22Rv1 (cell line): ENCODE data around the gene ARHGAP36.

Source experiments
- ZFX ChIP-seq: fragments of 450-650 bp; IDR thresholded peaks from 2 replicates; pipeline ENCODE4 v1.6.1; 2017; ENCODE audit warnings: antibody characterized with exemption, borderline replicate concordance
- TF ChIP-seq, protein P1 (sequence below): fragments of 450-650 bp; IDR thresholded peaks from 2 replicates; pipeline ENCODE4 v1.5.1; 2017; ENCODE audit warnings: mild to moderate bottlenecking

DNA sequence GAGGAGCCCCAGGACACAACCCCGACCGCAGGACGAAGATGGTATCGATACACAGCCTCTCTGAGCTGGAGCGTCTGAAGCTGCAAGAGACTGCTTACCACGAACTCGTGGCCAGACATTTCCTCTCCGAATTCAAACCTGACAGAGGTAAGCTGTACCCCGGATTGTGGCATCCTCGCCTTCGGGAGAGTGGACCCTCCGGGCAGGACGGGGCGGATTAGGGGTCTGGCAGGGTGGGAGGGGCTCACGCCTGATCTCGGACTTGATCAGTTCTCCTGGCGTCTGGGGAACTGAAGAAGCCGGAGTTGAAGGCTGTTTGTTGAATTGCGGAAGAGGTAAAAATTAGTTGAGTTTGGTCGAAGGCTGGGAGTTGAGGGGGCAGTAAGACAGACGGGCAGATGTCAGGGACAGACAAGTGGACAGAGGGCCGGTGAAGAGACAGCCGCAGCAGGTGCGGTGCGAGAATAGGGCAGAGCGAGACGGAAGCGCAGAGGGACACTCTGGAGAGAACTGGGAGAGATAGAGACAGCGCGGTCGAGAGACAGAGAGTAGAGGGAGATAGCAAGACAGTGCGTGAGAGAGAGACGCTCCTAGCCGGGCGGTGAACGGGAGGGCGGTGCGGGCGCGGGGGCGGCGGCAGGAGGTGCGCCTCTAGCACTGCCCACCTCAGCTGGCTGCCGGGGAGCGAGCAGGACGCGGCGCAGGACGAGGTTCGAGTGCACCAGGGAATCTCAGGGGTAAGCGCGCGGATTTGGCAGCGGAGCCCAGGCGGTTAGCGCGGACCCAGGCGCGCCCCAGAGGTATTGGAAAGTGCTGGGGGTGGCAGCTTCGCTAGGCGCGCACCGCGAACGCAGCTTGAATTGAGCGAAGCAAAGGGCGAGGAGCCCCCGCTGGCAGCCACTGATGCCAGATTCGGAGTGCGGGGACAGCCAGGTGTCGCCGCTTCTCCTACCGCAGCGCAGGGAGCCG is 23.9 kb downstream of the ARHGAP36 start:
- TF ChIP-seq, protein P1, sequence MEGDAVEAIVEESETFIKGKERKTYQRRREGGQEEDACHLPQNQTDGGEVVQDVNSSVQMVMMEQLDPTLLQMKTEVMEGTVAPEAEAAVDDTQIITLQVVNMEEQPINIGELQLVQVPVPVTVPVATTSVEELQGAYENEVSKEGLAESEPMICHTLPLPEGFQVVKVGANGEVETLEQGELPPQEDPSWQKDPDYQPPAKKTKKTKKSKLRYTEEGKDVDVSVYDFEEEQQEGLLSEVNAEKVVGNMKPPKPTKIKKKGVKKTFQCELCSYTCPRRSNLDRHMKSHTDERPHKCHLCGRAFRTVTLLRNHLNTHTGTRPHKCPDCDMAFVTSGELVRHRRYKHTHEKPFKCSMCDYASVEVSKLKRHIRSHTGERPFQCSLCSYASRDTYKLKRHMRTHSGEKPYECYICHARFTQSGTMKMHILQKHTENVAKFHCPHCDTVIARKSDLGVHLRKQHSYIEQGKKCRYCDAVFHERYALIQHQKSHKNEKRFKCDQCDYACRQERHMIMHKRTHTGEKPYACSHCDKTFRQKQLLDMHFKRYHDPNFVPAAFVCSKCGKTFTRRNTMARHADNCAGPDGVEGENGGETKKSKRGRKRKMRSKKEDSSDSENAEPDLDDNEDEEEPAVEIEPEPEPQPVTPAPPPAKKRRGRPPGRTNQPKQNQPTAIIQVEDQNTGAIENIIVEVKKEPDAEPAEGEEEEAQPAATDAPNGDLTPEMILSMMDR: no peak
- no peak for TF ChIP-seq ZFX
